A673 (cell line): Measurements from ENCODE around the gene WNK2. TPM values are rescaled to one million over a fixed set of nuclear protein-coding genes. Genes with fewer than 3 reads are reported as not detected.

Experiments
- BruUV-seq: library from RNA; stranded (reverse); fragments of 400-500 nt; replicated peaks from 2 replicates; lab custom pipeline; 2021; lab: Mats Ljungman, UMichigan
- CTCF ChIA-PET: fragments of 300-600 bp; sonication (Branson Sonifier 250); formaldehyde crosslinking; loops from one replicate; lab custom pipeline; 2022; ENCODE audit warnings: antibody characterized with exemption; lab: Charles Lee
- POLR2A ChIA-PET: fragments of 300-600 bp; sonication (Branson Sonifier 250); formaldehyde crosslinking; loops from one replicate; lab custom pipeline; 2022; ENCODE audit warnings: antibody characterized with exemption; ENCODE audit not compliant: low non-redundant PET; lab: Charles Lee
- DNase-seq: peaks from one replicate; pipeline ENCODE4 v3.0.0-alpha.2; 2015; ENCODE audit warnings: low spot score
- H3K27ac ChIP-seq: fragments of 200-600 bp; sonication (generic); 2 replicates; pipeline ENCODE4 v1.5.1; 2016; ENCODE audit warnings: mixed run types, low read depth, mild to moderate bottlenecking, mixed read lengths, antibody characterized with exemption, low read length; ENCODE audit not compliant: poor library complexity, severe bottlenecking
- H3K27me3 ChIP-seq: fragments of 200-600 bp; sonication (generic); replicated peaks from 2 replicates; pipeline ENCODE4 v1.6.1; 2017; ENCODE audit warnings: mixed run types, low read depth, mild to moderate bottlenecking, mixed read lengths, antibody characterized with exemption, low read length; ENCODE audit not compliant: insufficient read depth, poor library complexity
- H3K36me3 ChIP-seq: fragments of 200-600 bp; sonication (generic); 2 replicates; pipeline ENCODE4 v1.6.1; 2016; ENCODE audit warnings: mixed run types, mild to moderate bottlenecking, mixed read lengths, antibody characterized with exemption, low read length; ENCODE audit not compliant: insufficient read depth, poor library complexity, severe bottlenecking
- H3K4me1 ChIP-seq: fragments of 200-600 bp; sonication (generic); 2 replicates; pipeline ENCODE4 v1.6.1; 2017; ENCODE audit warnings: mixed run types, mild to moderate bottlenecking, mixed read lengths, antibody characterized with exemption, low read length; ENCODE audit not compliant: insufficient read depth, poor library complexity, severe bottlenecking
- H3K4me3 ChIP-seq: fragments of 200-600 bp; sonication (generic); 2 replicates; pipeline ENCODE4 v1.5.1; 2016; ENCODE audit warnings: low read depth, mixed run types, mild to moderate bottlenecking, mixed read lengths, low read length; ENCODE audit not compliant: poor library complexity, severe bottlenecking
- H3K9me3 ChIP-seq: fragments of 200-600 bp; sonication (generic); 2 replicates; pipeline ENCODE4 v1.6.1; 2016; ENCODE audit warnings: mixed run types, low read depth, mild to moderate bottlenecking, mixed read lengths, antibody characterized with exemption, low read length; ENCODE audit not compliant: poor library complexity, severe bottlenecking
- CTCF ChIP-seq: fragments of 300-800, 200-600 bp; sonication (generic); conservative IDR thresholded peaks from 2 replicates; pipeline ENCODE4 v1.5.1; 2017; ENCODE audit warnings: low read depth, mild to moderate bottlenecking, antibody characterized with exemption, low read length, moderate library complexity, mixed read lengths
- EZH2 ChIP-seq: fragments of 200-600 bp; sonication (generic); IDR thresholded peaks from 2 replicates; pipeline ENCODE4 v1.6.1; 2017; ENCODE audit warnings: borderline replicate concordance, low read depth, mild to moderate bottlenecking, mixed read lengths, antibody characterized with exemption, low read length; ENCODE audit not compliant: poor library complexity, severe bottlenecking
- intact Hi-C: fragments of 100-400 bp; cut with micrococcal nuclease; formaldehyde crosslinking; loops from one replicate; pipeline ENCODE4 v1.10.0; 2022; ENCODE audit not compliant: unreplicated experiment
- total RNA-seq: library from RNA; stranded (reverse); gene quantifications from 2 replicates; pipeline ENCODE4 v1.2.3, GENCODE V29; 2021

The WNK2 gene
- total RNA-seq, 1 experiment from 2014 or later, result 9.6 TPM

GRCh38 chr9:93305497-93306020, 121.6 kb downstream of the WNK2 start:
- CTCF ChIA-PET, result interaction anchor here (0.6 to 1.4 kb wide), 3 partner anchors 151 to 302 kb away, joined by 3 read pairs; no protein-coding TSS in a partner anchor

GRCh38 chr9:93306081-93306480, 122.1 kb downstream of the WNK2 start:
- ChIA-PET CTCF (interaction anchor here (0.6 kb wide), 1 partner anchor 197 kb away, joined by 3 read pairs; no protein-coding TSS in a partner anchor), POLR2A (no interaction called here)
- Histone ChIP-seq H3K27ac (no peak overlapping the region), H3K36me3 (no peaks in the 10 kb centered on the region), H3K27me3 (no peaks in the 10 kb centered on the region), H3K4me1 (no peaks in the 10 kb centered on the region), H3K9me3 (no peaks in the 10 kb centered on the region), H3K4me3 (no peak overlapping the region)
- no TSS peak for BruUV-seq
- intact Hi-C loops, result loop anchor here (10.0 kb wide), 1 partner anchor 351 kb away; no protein-coding TSS in a partner anchor
- no peak for DNase-seq
- TF ChIP-seq CTCF (no peak), EZH2 (no peak)

More at GRCh38 chr9:93305497-93306020, 121.6 kb downstream of the WNK2 start:
- intact Hi-C loops, result loop anchor here (10.0 kb wide), 1 partner anchor 351 kb away; no protein-coding TSS in a partner anchor
- Histone ChIP-seq H3K4me1 (no peaks in the 10 kb centered on the region), H3K9me3 (no peaks in the 10 kb centered on the region), H3K4me3 (no peak overlapping the region), H3K27me3 (no peaks in the 10 kb centered on the region), H3K36me3 (no peaks in the 10 kb centered on the region), H3K27ac (no peak overlapping the region)
- BruUV-seq, result no TSS peak
- POLR2A ChIA-PET, result no interaction called here
- TF ChIP-seq CTCF (no peak), EZH2 (no peak)
- DNase-seq, result no peak

- CTCF ChIA-PET, result no interaction called here
Measured at GRCh38 chr9:93306579-93307091, 122.7 kb downstream of the WNK2 start.

More at GRCh38 chr9:93306579-93307091, 122.7 kb downstream of the WNK2 start:
- Histone ChIP-seq H3K4me3 (no peak overlapping the region), H3K27ac (no peak overlapping the region), H3K36me3 (no peaks in the 10 kb centered on the region), H3K27me3 (no peaks in the 10 kb centered on the region), H3K4me1 (no peaks in the 10 kb centered on the region), H3K9me3 (no peaks in the 10 kb centered on the region)
- POLR2A ChIA-PET, result no interaction called here
- TF ChIP-seq CTCF (no peak), EZH2 (no peak)
- intact Hi-C loops, result loop anchor here (10.0 kb wide), 1 partner anchor 352 kb away; no protein-coding TSS in a partner anchor
- no peak for DNase-seq
- no TSS peak for BruUV-seq
